Measurements from ENCODE around the gene PGC. TPM values are rescaled to one million over a fixed set of nuclear protein-coding genes. Genes with fewer than 3 reads are reported as not detected.

Gene PGC
- total RNA-seq, 1 experiment from 2014 or later: not detected

- Histone ChIP-seq H3K27ac (no peak overlapping the region), H3K27me3 (replicated peaks) (no peaks in the 10 kb centered on the region), H3K4me3 (no peak overlapping the region), H3K36me3 (no peaks in the 10 kb centered on the region), H3K4me1 (replicated peaks) (no peaks in the 10 kb centered on the region), H3K9me3 (replicated peaks) (no peaks in the 10 kb centered on the region)
- DNase-seq (ENCODE audit: low read depth in 1 of 2, low spot score in 2 of 2): no peak
These were observed 1.3 kb upstream of the PGC start for GRCh38 chr6:41748542-41748941.

DNA sequence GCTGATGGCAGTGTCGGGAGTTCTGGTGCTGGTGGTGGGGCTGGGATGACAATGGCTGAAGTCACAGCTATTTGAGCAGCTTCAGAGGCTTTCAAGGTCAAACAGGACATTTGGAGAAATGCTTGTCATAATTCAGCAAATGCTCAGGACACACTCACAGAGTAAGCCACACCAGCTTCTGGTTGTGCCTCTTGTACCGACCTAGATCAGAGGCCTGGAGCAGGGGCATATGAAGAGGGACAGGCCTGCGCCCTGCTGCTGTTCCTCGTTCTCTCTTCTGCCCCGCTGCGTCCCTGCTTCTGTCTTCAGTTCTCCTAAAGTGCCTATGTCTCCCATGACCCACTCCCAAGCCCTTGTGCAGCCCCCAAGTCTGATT lies 893 bp upstream of the PGC start:
- Histone ChIP-seq H3K4me1 (replicated peaks) (no peaks in the 10 kb centered on the region), H3K27me3 (replicated peaks) (no peaks in the 10 kb centered on the region), H3K4me3 (no peak overlapping the region), H3K27ac (no peak overlapping the region), H3K36me3 (no peaks in the 10 kb centered on the region), H3K9me3 (replicated peaks) (no peaks in the 10 kb centered on the region)
- DNase-seq (ENCODE audit: low read depth in 1 of 2, low spot score in 2 of 2): no peak

DNA sequence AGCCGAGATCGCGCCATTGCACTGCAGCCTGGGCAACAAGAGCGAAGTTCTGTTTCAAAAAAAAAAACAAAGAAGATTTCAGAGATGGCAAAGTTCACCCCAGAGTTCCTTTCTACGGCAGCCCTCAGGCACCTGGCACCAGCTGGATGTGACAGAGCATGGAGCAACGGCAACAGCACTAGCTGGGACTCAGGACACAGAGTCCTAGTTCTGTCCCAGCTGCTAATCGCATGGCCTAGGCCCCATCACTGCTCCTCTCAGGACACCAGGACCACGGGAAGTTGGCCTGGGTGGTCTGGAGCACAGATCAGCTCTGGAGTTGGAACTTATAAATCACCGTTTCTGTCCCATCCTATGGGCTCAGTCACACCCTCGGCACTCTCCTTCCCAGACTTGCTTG lies 1.1 kb downstream of the PGC start:
- Histone ChIP-seq H3K9me3 (replicated peaks) (no peaks in the 10 kb centered on the region), H3K36me3 (no peaks in the 10 kb centered on the region), H3K4me1 (replicated peaks) (no peaks in the 10 kb centered on the region), H3K27ac (no peak overlapping the region), H3K4me3 (no peak overlapping the region), H3K27me3 (replicated peaks) (no peaks in the 10 kb centered on the region)
- no peak for DNase-seq (ENCODE audit: low read depth in 1 of 2, low spot score in 2 of 2)

DNA sequence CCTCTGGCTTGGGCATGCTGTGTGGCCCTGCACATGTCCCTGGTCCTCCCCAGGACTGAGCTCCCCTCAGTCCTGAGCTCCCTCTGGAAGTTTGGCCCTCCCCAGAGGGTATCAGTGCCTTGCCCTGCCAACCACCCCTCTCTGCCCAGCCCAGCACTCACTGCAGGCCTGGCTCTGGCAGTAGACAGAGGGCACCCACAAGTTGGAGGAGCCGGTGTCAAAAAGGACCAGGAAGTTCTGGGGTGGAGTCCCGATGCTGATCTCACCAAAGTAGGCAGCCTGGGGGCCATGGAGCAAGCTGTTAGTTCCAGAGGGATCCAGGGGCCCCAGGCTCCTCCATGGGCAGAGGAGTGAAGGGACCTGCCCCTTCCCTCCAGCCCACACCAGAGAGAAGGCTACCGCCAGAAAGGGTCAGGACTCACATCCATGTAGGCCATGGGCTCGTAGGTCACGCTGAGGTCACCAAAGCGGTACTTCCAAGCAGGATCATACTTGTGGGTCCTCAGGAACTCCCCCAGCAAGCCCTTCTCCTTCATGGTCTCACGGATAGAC lies 2.9 kb downstream of the PGC start:
- Histone ChIP-seq H3K4me3 (no peak overlapping the region), H3K27ac (no peak overlapping the region), H3K9me3 (replicated peaks) (no peaks in the 10 kb centered on the region), H3K36me3 (no peaks in the 10 kb centered on the region), H3K27me3 (replicated peaks) (no peaks in the 10 kb centered on the region), H3K4me1 (replicated peaks) (no peaks in the 10 kb centered on the region)
- DNase-seq (ENCODE audit: low read depth in 1 of 2, low spot score in 2 of 2): no peak

- no peak for DNase-seq (ENCODE audit: low read depth in 1 of 2, low spot score in 2 of 2)
These were observed 3.6 kb downstream of the PGC start for GRCh38 chr6:41743406-41744235.

DNA sequence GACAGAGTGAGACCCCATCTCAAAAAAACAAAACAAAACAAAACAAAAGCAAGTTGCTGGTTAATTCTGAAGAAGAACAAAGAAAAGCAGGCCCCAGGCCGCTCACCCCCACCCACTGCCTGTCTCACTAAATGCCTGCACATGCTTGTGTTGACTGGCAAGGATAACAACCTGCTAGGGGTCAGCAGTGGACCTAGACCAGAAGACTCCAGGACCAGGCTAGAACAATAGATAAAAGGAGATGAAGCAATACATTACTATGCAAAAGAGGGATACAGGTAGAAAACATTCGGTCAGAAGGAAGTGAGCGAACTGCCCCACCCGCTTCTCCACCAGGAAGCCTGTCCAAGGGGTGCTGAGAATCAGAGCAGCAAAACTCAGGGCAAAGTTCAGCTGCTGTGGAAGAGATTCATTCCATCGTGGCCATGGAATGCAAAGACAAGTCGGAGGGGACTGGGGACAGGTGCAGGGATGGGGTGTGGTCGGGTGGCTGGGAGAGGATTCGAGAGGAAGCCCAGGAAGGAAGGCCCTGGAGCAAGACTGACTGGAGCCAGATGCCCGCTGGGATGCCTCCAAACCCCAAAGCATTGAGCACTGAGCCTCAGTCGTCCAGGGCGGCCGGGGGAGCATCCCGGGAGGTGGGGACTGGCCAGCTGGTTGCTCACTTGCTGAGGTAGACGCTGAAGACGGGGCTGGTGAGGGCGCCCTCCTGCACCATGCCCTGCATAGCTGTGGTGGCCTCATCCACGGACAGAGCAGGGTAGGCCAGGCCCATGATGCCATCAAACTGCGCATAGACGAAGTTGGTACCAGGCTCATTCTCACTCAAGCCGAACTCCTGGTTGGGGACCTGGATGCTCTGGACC lies 5.3 kb downstream of the PGC start:
- Histone ChIP-seq H3K36me3 (no peaks in the 10 kb centered on the region), H3K27ac (no peak overlapping the region), H3K4me3 (no peak overlapping the region), H3K9me3 (replicated peaks) (no peaks in the 10 kb centered on the region), H3K27me3 (replicated peaks) (no peaks in the 10 kb centered on the region), H3K4me1 (replicated peaks) (no peaks in the 10 kb centered on the region)
- DNase-seq (ENCODE audit: low read depth in 1 of 2, low spot score in 2 of 2): no peak

More at GRCh38 chr6:41743406-41744235, 3.6 kb downstream of the PGC start:
- H3K9me3 ChIP-seq (replicated peaks): no peaks in the 10 kb centered on the region
- H3K36me3 ChIP-seq: no peaks in the 10 kb centered on the region
- no peaks in the 10 kb centered on the region for H3K4me1 ChIP-seq (replicated peaks)
- H3K4me3 ChIP-seq: no peak overlapping the region
- no peaks in the 10 kb centered on the region for H3K27me3 ChIP-seq (replicated peaks)
- no peak overlapping the region for H3K27ac ChIP-seq

DNA sequence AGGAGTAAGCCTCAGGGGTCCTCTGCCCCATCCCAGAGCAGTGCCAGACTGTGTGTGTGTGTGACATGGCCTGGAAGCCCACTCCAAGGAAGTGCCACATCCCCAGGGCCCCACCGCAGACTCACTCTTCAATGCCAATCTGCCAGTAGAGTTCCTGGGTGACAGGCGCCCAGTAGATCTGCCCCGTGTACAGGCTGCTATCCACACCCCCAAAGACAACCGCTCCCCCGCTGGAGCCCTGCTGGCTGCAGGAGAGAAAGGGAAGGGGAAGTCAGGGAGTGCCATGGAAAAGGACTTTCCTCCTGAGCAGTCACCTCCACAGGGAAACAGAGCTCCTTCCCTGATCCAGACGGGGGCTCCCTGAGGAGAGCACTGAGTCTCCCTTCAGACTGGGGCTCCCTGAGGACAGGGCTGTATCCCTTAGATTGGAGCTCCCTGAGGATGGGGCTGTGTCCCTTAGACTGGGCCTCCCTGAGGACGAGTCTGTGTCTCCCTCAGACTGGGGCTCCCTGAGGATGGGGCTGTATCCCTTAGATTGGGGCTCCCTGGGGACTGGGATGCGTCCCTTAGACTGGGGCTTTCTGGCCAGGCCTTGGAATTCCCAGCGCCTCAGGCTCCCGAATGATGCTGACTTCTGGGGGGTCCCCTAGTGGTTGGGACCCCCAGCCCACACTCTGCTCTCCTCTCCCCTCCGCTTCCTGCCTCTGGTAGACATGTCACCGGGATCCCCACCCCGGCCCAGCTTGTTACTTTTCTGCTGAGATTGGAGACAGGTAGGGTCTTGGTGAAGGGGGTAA lies 6.6 kb downstream of the PGC start:
- no peak for DNase-seq (ENCODE audit: low read depth in 1 of 2, low spot score in 2 of 2)
- H3K4me1 ChIP-seq (replicated peaks): 0 out of 2 replicates have a peak, but pooled peaks cover 3% of the 10 kb centered on the region
- no peaks in the 10 kb centered on the region for H3K36me3 ChIP-seq
- H3K27ac ChIP-seq: no peak overlapping the region
- H3K27me3 ChIP-seq (replicated peaks): no peaks in the 10 kb centered on the region
- H3K9me3 ChIP-seq (replicated peaks): no peaks in the 10 kb centered on the region
- H3K4me3 ChIP-seq: no peak overlapping the region

DNA sequence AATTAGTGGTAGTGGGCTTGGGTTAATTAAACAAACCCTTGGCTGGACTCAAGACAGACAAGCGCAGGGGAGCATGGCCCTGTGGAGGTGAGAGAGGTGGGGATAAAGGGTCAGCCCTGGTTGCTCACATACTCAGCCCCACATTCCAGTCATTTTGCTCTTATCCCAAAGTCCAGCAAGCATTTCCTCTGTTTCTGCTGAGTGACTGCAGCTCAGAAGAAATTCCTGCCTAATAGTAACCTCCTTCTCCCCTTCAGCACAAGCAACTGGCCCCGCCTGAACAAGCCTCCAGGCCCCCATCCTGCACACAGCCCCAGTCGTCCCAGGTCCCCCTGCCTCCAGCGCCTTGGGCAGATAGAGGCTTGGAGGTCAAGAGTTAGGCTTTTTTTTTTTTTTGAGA lies 8.2 kb downstream of the PGC start:
- H3K27me3 ChIP-seq (replicated peaks): no peaks in the 10 kb centered on the region
- peaks cover 4% of the 10 kb centered on the region; the same call in 1 of the 2 replicates for H3K4me1 ChIP-seq (replicated peaks)
- no peak overlapping the region for H3K27ac ChIP-seq
- no peaks in the 10 kb centered on the region for H3K9me3 ChIP-seq (replicated peaks)
- no peaks in the 10 kb centered on the region for H3K36me3 ChIP-seq
- no peak overlapping the region for H3K4me3 ChIP-seq
- no peak for DNase-seq (ENCODE audit: low read depth in 1 of 2, low spot score in 2 of 2)

GRCh38 chr6:41737591-41738130 lies 9.5 kb downstream of the PGC start:
- no peak overlapping the region for H3K4me3 ChIP-seq
- H3K36me3 ChIP-seq: no peaks in the 10 kb centered on the region
- DNase-seq (ENCODE audit: low read depth in 1 of 2, low spot score in 2 of 2): no peak
- H3K9me3 ChIP-seq (replicated peaks): no peaks in the 10 kb centered on the region
- H3K27me3 ChIP-seq (replicated peaks): no peaks in the 10 kb centered on the region
- H3K27ac ChIP-seq: no peak overlapping the region
- H3K4me1 ChIP-seq (replicated peaks): peaks cover 16% of the 10 kb centered on the region

- Histone ChIP-seq H3K9me3 (replicated peaks) (no peaks in the 10 kb centered on the region), H3K27ac (no peak overlapping the region), H3K4me1 (replicated peaks) (peaks cover 17% of the 10 kb centered on the region), H3K27me3 (replicated peaks) (no peaks in the 10 kb centered on the region), H3K36me3 (no peaks in the 10 kb centered on the region), H3K4me3 (no peak overlapping the region)
- no peak for DNase-seq (ENCODE audit: low read depth in 1 of 2, low spot score in 2 of 2)
These were observed 10.2 kb downstream of the PGC start for GRCh38 chr6:41736800-41737555.

DNA sequence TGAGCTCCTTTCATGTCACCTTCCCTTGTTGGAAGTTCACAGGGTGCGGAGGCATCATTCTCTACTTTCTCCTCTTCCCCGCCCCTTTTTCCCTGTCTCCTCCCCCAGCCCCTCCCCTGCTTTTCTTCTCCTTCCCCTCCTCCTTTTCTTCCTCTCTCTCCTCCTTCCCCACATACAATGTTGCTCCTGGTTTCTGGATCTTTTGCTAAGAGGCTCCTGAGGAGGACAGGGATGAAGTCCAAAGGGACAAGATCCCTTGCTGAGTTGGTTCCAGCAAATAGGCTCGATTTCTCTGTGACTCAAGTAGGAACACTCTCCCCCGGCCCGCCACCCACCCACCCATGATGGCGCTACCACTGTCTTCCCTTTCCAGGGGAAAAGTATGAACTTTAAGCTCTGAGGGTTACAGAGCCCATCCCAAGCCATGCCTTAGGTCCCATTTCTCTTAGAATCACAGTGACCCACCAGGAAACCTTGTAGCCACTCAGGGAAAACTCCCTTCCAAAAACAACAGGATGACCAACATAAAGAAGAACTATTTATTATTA lies 10.9 kb downstream of the PGC start:
- H3K4me3 ChIP-seq: no peak overlapping the region
- no peaks in the 10 kb centered on the region for H3K36me3 ChIP-seq
- no peak overlapping the region for H3K27ac ChIP-seq
- H3K9me3 ChIP-seq (replicated peaks): no peaks in the 10 kb centered on the region
- no peaks in the 10 kb centered on the region for H3K27me3 ChIP-seq (replicated peaks)
- DNase-seq (ENCODE audit: low read depth in 1 of 2, low spot score in 2 of 2): no peak
- H3K4me1 ChIP-seq (replicated peaks): peaks cover 17% of the 10 kb centered on the region

DNA sequence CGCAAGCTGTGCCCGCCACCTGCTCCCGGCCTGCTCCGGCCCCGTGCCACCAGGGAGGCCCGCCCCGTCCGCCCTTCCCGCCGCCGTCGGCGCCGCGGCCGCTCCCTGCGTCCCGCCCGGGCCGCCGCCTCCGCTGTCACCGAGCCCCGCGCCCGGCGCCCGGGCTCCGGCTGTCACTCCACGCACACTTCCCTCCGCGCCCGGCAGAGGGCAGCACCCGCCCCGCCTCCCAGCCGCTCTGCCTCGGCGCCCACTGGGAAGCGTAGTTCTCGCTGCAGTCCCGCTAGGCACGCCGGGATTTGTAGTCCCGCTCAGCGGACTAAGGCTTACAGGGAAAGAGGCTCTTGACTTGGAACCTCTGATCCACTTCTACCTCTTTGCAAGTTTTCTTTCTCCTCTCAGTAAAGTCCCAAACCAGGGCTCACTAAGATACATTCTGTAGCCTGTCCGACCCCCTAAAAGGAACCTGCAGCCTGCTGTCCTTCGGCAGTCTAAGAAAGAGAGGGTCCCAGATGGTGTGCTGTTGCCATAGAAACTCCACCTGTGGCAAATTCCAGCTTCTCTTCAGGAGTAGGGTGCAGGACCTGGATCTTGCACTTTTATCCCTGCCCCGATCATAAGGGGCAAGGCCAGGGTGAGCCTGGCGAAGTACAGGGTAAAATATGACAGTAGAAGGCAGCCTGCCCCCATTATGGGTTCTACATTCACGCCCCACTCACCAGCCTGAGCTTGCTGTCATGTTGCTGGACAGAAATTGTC lies 11.6 kb downstream of the PGC start, which contains the start of gene TFEB:
Gene TFEB (minus strand): TSS at position 182 of the 759 bp plus-strand sequence. CDS start 44,395 bp downstream, outside the sequence.
- DNase-seq (ENCODE audit: low read depth in 1 of 2, low spot score in 2 of 2): peak; percentile 78 to 91
- Histone ChIP-seq H3K4me1 (replicated peaks) (peaks cover 17% of the 10 kb centered on the region), H3K36me3 (no peaks in the 10 kb centered on the region), H3K9me3 (replicated peaks) (no peaks in the 10 kb centered on the region), H3K27ac (no peak within 1 kb of the TSS), H3K27me3 (replicated peaks) (no peaks in the 10 kb centered on the region), H3K4me3 (peak within 1 kb of the TSS; percentile 66)

Data from SJSA1 (cell line).